HG03095 (cell line): ENCODE data around the gene CAMK2B.

Experiments used
- ATAC-seq: cut with Tn5 transposase; IDR thresholded peaks from one replicate; pipeline ENCODE4 v1.9.1; 2021; ENCODE audit warnings: moderate library complexity; ENCODE audit not compliant: unreplicated experiment

The CAMK2B gene

GRCh38 chr7:44330331-44330730 is 4.9 kb upstream of the CAMK2B start:
- no peak for ATAC-seq

GRCh38 chr7:44329888-44330287 is 4.5 kb upstream of the CAMK2B start:
- no peak for ATAC-seq

DNA sequence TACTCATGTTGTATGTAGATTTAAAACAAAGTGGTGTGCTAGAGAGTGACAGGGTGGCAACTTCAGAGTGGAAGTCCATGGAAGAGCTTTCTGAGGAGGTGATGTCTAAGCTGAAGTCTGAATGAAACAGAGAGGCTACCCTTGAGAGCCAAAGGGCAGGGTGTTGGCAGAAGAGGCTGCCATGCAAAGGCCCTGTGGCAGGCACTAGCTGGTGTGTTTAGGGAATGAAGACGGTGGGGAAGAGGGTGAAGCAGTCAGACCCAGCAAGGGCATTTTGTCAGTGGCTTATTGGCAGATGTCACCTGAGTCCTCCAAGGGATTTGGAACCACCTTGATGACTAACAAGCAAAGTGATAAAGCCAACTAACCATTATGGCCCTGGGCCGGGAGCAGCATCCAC is 3.7 kb upstream of the CAMK2B start:
- no peak for ATAC-seq

DNA sequence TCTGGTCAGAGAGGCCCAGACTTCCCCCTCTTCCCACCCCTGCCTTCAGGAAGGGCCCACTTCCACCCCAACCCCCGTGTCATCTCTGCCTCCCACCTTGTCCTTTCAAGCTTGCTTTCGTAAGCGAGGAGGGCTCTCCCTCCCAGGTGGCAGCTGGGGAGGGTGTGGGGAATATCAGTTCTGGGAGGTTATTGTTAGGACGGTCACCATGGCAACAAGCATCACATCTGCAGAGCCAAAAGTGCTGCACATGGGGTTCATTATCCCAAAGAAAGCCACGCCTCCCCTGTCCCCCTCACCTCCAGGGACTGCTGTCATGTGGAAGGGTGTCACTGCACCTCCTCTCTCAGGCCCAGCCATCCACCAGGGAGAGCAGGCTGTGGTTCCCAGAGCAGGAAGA is 2.6 kb upstream of the CAMK2B start:
- no peak for ATAC-seq

- ATAC-seq, result no peak
These were observed 1.1 kb upstream of the CAMK2B start for GRCh38 chr7:44326261-44327125.

DNA sequence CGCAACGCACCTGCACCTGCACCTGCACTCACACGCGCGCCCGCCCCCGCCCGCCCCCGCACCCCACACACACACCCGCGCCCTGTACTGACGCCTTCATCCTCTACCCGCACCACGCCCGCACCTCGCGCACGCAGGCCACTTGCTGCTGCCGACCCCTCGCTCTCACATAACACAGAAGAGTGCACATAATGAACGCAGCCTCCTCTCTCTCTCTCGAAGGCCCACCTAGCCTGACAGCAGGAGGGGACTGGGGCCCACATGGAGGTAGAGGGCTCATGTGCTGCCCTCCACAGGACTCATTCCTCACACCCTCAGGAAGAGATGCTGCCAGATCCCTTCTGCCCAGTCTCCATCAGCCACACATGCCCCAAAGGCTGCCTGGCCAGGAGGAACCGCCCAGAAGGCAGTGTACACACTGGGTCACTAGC is 432 bp upstream of the CAMK2B start:
- ATAC-seq, result no peak

DNA sequence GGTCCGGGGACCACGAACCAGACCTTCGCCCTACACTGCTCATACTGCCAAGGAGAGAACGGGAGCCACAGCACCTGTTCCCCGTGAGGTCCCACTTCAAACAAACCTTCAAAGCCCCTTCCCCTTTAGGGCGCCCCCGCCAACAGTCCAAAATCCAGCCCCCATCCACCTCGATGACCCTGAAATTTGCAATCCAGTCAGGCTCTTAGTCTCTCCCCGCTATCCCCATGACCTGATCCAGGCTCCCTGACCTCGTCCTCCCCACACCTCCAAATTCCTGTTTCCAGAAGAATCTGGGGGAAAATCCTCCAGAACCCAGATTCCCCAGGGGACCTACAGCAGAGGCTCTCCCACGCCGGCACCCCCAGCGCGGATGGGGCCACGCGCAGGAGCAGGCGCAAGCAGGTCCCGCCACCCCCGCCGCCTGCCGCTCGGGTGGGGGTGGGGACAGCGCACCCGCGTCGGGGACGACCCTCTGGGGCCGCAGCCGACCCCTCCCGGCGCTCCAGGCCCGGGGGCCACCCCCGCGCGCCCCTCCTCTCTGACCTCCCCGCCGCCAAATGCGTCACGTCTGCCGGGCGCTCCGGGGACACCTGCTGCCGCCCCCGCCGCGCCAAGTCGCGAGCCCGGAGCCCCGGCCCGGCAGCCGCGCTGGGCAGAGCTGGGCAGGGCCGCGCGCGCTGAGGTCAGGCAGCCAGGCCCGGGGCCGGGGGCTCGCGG is 753 bp downstream of the CAMK2B start:
- ATAC-seq, result no peak

DNA sequence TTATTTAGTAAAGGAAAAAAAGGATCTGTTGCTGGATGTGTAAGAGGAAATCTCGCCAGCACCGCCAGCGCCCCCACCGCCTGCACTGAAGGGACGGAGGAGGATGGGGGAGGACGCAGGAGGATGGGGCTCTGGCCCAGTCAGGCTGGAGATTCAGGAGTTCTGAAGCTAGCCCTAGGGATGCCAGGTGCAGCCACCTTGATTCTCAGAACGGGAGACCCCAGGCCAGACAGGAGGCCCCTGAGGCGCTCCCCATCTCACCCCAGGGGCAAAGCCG is 1.3 kb downstream of the CAMK2B start:
- no peak for ATAC-seq

GRCh38 chr7:44323381-44324203 is 1.8 kb downstream of the CAMK2B start:
- ATAC-seq, result no peak

- no peak for ATAC-seq
These were observed 2.6 kb downstream of the CAMK2B start for GRCh38 chr7:44322631-44323363.

DNA sequence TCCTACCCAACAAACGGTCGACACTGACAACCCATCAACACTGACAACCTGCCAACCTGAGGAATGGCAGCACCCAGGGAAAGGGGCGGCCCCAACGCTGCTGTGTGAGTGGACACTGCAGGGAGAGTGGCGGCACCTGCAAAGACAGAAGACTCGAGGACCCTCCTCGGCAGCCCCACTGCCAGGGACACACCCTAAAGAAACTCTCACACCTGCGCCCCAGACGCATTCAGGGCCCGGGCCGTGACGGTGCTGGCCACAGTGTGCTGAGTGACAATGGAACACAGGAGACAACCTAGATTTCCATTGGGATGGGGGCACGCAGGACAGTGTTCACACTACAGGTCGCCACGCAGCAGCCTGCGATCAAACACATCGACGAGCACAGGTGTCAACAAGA is 3.6 kb downstream of the CAMK2B start:
- no peak for ATAC-seq

DNA sequence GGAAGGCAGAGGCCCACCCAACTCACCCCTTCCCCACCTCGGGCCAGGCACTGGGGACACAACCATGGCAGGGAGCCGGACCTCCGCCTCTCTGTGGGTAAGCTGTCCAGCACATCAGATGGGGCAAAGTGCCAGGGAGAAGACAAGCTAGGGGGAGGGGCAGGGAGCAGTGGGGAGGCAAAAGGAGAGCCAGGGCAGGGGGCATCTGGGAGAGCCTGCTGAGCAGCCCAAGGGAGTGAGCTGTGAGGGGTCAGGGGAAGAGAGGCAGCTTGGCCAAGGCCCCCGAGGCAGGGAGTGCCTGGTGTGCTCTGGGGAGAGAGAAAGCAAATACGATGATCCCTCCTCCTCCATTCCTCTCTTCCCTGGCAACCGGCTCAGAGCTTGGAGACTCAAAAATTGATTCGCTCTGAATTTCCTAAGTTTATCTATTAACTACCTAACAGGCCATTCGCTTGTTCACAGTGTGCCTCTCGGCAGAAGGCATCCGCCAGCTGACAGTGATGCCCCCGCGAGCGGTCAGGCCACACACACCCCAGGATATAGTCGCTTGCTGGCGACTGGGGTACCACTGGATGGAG is 4.5 kb downstream of the CAMK2B start:
- ATAC-seq, result no peak

DNA sequence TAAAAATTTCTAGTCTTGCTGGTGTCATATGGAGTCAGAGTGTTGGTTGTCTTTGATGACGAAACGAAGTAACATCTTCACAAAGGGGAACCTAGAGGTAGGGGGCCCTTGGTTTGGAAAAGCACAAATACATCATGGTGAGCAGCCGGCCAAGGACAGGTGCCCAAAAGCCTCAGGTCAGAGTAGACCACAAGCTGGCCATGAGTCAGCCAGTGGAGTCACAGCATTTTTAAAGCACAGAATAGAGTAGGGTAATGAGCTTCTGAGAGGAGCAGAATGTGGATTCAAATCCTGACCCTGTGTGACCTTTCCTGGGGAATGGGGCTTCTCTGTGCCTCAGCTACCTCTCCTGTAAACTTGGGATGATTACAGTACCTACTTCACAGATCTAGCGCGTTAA is 5.3 kb downstream of the CAMK2B start:
- ATAC-seq, result no peak

DNA sequence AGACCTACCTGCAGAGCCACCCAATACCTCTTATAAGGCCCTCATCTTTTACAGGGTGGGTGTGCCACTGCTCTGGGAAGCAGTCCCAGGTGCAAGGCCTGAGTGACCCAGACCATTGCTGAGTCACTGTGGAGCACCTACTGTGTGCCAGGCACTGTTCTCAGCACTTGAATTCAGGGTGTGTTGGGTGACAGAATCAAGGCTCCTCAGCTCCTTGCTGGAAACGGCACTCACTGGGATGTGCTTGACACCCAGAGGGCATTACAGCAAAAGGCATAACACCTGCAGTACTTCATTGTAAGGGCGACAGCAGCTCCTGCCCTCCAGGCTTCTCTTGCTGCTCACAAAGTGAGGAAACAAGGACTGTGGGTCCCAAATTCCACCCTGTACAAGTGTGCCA is 7.1 kb downstream of the CAMK2B start:
- no peak for ATAC-seq

- no peak for ATAC-seq
These were observed 10.0 kb downstream of the CAMK2B start for GRCh38 chr7:44315301-44315903.

- ATAC-seq, result no peak
These were observed 11.8 kb downstream of the CAMK2B start for GRCh38 chr7:44313621-44314031.

- ATAC-seq, result no peak
These were observed 12.4 kb downstream of the CAMK2B start for GRCh38 chr7:44313016-44313415.

DNA sequence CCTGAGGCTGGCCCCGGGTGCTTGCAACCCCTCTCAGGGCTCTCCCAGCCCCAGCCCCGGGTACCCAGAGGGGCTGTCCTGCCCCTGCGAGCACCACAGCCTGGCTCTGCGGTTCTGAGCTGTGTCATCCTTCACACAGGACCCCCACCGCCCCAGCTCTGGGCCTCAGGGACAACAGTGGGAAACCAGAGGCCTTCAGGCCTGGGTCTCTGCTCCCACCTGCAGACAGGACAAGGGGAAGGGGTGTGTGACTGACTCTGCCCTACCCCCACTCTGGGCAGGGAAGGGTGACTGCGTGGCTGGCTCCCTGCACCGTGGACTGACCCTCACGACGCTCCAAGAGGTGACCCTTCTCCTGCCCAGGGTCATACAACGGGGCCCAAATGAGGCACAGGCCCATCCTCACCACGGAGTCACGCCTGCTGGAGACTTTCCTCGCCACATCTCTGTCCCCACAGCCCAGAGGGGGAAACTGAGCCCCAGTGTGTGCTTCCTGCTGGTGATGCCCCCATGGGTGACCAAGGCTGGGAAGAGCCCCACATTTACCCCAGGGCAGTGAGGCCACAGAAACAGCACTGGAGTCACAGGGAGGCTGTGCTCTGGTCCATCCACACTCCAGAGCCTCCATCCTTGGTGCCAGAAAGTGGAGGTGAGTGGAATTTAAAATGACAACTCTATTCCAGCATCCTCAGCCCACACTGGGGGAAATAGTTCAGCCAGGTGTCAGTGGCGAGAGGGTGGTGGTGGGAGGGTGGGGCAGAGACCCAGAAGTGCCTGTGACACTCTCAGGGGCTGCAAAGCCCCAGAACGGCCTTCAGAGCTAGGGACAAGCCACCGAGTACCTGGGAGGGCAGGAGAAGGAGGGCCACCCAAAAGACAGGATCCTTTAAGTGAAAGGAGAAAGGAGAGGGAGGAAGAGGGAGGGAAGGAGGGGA is 13.6 kb downstream of the CAMK2B start:
- no peak for ATAC-seq

DNA sequence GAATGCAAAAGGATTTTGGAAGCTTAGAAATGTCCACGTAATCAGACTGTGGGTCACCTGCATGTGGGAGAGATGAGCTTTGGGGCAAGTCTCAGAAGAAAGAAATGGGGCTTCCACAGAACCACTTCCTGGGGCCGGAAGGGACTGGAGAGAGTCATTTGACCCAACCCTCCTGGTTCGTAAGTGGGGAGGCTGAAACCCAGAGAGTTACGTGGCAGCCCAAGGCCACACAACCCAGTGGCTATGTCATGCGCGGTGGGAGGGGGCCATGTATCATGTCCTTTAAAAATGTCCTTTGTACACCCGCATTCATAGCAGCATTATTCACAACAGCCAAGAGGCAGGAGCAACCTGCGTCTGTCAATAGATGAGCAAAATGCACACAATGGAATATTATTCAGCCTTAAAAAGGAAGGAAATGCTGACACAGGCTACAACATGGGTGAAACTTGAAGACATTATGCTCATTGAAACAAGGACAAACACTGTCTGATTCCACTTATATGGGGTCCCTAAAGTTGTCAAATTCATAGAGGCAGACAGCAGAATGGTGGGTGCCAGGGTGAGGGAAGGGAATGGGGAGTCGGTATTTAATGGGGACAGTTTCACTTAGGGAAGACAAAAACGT is 15.1 kb downstream of the CAMK2B start:
- ATAC-seq, result no peak
